GM03348 (cell line): ENCODE results near the gene CCDC159.
A peak's percentile ranks its signal among the peaks of the same experiment; 100 is the strongest.
"Not testable (repeated sequence)": the region's sequence is repeated elsewhere in the genome, so short reads cannot be mapped to it uniquely, and the experiment has no call there.

Source experiments
- DNase-seq: peaks from one replicate; pipeline ENCODE4 v3.0.0; 2012; ENCODE audit warnings: low spot score

The CCDC159 gene

DNA sequence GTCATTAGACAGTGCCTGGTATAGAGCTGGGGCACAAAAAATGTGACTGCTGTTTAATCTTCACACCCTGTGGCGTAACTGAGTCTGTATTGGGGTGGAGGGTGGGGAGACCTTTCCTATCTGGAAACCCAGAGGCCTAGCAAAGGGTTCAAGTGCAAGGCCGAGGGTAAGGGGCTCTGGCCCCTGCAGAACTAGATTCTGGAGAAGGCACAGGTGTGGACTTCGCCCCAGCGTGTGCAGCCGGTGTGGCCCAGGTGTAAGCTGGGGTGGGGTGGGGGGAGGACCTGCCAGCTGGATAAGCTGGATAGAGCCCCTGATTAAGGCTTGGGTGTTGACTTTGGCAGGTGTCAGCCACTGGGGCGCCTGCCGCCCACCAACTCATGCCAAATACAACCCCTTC is 8.2 kb upstream of the CCDC159 start:
- DNase-seq, result no peak

DNA sequence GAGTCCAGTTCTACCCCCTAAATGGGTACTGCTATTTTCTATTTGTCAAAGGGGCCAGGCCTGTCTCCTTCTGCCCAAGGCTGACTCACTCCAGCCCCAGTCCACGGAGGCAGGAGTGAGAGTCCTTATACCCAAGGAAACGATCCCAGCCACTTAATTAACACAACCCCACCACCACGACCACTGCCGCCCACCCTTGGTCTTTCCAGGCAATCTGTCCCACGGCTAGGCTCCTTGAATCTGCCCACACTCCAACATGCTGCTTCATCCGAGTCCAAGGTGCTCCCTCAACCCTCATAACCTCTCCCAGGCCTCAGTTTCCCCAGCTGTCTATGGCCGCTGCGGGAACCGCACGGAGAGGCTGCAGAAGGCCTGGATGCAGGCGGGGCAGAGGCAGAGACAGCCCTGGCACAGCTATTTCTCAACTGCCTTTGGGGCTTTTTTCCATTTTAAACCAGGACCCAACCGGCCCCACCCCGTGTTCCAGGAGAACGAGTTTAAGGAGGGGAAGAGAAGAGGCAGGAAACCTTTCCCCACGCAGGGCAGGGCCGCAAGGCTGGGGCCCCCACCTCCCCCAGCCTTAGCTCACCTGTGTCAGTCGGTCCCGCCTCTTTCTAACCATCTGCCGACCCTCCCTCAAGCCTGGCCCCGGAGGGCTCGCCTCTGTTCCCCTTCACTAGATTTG is 7.6 kb upstream of the CCDC159 start:
- peak; percentile 32 for DNase-seq

DNA sequence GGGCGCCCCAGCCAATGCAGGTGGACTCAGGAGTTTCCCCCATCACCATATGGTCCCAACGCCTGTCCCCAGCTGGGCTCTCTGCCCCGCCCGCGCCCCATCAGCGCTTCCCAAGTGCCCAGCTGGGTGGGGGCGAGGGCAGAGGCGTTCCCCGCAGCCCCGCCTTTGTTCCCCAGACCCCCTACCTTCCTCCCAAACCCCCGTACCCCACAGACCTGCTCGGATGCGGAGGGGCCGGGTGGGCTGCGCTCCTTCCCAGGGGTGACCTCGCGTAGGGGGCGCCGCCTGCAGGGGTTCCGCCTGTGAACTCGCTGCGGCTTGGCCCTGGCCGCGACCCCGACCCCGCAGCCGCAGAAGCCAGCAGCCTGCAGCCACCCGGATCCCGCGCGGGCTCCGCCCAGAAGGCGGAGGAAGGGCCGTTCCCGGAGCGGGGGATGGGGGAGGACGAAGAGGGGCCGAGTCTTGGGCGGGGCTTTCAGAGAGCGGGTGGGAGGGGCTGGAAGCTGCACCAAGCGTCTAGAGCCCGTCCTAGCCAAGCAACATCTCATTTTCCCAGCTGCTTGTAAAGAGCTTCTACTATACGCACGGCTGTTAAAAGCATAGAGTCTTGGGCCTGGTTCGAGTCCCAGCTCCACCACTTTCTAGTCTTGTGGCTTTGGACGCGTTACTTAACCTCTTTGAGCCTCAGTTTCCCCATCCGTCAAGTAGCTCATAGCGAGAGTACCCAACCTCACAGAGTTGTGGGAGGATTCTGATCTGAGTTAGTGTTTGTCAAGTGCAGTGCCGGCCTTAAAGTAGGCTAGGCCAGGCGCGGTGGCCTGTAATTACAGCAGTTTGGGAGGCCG is 6.8 kb upstream of the CCDC159 start, which contains the start of gene RAB3D:
Gene RAB3D, minus strand, starts transcription at position 404 of the 845 bp plus-strand sequence. CDS start 2,258 bp downstream, outside the sequence.
- peak; percentile 98 for DNase-seq

DNA sequence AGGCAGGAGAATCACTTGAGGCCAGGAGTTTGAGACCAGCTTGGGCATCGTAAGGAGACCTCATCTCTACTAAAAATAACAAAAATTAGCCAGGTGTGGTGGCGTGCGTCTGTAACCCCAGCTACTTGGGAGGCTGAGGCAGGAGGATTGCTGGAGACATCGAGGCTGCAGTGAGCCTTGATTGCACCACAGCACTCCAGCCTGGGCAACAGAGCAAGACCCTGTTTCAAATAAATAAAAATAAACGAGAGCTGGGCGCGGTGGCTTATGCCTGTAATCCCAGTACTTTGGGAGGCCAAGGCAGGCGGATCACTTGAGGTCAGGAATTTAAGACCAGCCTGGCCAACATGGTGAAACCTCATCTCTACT is 6.2 kb upstream of the CCDC159 start:
- DNase-seq, result not testable (repeated sequence)

DNA sequence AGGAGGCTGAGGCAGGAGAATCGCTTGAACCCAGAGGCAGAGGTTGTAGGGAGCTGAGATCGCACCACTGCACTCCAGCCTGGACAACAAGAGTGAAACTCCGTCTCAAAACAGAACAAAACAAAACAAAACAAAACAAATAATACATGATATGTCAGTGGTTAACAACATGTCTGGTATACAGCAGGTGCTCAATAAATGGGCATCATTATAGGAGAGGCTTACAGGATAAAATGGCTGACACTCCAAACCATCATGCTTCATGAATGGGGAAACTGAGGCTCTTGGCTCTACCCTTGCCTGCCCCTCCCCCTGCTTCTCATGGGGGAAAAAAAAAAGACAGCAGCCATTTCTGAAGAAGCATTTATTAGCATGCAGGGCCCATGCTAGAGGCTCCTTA is 3.9 kb upstream of the CCDC159 start:
- DNase-seq, result no peak

DNA sequence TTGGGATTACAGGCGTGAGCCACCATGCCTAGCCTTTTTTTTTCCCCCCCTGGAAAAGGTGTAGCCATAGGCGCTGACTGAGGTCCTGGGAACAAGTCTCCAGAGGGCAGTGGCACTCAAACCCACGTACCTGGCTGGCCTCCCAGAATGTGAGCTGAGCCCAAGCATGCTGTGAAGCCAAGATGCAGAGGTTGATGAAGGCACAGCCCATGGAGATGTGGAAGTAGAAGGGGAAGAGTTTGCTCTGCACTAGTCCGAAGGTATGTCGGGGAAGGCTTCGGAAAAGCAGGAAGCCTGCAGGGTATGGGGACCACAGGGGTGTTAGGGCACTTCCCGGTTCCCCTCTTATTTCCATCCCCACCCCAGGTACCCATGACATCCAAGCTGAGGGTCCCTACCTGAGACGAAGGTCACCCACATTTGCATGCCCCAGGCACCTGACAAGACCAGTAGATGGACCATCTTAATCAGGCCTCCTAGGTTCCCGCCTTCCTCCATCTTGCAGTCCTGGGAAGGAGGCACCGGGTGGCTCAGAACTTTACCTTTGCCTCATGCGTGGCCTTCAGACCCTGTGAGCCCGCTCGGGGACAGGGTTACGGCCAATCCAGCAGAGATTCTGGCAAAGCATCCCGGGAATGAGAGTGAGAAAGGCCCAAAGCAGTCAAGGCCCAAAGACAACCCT is 1.1 kb upstream of the CCDC159 start:
- DNase-seq, result no peak

DNA sequence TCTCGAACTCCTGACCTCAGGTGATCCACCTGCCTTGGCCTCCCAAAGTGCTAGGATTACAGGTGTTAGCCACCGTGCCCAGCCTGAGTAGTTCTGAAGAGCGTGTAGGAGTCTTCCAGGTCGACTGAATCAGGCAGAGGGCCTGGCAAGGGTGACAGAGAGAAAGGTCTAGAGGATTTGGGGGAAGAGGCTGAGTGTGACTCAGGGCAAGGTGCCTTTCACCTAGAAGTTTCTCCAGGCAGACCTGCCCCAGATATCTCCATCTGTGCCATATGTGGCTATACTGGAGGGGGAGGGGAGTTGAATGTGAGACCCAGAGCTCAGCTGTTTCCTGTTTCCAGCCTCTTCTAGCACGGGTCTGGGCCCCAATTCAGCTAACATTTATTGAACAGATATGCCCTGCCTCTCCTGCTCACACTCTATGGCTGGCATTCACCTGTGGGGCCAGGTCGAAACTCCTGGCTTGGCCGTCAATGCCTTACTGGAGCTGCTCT is 1.3 kb downstream of the CCDC159 start:
- DNase-seq, result no peak

DNA sequence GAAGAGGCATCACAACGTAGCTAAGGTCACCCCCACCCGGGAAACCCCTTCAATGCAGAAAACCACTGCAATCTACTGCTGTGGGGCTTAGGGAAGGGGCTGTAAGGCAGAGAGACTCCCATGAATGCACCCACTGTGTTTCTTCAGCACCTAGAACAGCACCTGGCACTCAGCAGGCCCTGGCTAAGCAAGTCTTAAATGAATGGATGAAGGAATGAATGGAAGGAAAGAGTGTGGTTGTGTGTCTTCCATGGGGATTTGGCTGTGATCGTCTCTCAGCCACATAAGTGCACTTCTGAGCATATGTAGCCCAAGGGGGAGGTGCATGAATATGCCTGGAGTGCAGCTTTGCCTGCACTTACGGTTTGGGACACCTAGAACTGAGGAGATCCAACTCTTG is 2.9 kb downstream of the CCDC159 start:
- DNase-seq, result no peak

DNA sequence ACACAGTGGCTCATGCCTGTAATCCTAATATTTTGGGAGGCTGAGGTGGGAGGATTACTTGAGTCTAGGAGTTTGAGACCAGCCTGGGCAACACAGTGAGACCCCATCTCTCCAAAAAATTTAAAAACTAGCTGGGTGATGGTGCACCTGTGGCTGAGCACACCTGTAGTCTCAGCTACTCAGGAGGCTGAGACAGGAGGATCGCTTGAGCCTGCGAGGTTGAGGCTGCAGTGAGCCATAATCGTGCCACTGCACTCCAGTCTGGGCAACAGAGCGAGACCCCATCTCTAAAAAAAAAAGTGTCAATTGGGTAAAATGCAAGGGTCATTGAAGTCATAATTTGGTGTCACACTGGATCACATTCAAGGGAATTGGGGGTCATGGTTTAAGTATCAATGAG is 7.8 kb downstream of the CCDC159 start:
- not testable (repeated sequence) for DNase-seq

DNA sequence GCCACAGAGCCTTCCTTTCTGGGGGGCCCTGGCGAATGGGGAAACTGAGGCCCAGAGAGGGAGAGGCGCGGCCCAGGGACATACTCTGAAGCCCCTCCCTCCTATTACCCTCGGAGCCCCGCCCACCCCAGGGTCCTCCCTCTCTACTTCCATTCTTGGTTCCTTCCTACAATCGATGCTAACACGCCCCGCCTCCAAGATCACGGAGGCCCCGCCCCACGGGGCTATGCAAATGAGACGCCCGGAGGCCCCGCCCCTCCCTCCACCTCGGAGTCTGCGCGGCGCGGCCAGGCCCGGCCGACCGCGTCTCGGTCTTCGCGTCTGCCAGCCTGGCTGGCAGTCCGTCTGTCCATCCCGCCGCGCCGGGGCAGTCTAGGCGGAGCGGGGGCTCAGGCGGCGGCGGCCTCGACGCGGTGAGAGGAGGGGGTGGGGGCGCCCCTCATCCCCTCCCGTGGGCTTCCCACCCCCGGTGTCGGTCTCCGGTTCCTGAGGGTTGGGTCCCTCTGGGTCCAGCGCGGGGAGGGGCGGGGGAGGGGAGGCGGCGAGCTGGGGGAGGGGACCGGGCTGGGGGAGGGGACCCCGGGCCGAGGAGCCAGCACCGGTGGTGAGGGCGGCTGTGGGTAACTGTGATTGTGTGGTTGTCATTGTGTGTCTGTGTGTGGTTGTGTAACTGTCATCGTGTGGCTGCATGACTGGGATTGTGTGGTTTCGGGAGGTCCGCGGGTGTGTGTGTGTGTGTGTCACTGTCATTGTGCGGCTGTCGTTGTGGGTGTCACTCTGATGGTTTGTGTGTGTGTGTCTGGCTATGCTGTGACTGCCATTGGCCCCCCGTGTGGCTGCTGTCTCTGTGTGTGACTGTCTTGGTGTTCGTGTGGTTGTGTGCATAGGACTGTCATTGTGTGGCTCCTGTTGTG is 9.1 kb downstream of the CCDC159 start, which contains the start of gene PLPPR2:
Gene PLPPR2, plus strand, starts transcription at position 273 of the 914 bp plus-strand sequence. CDS start 2,242 bp downstream, outside the sequence.
- peak; percentile 97 for DNase-seq

DNA sequence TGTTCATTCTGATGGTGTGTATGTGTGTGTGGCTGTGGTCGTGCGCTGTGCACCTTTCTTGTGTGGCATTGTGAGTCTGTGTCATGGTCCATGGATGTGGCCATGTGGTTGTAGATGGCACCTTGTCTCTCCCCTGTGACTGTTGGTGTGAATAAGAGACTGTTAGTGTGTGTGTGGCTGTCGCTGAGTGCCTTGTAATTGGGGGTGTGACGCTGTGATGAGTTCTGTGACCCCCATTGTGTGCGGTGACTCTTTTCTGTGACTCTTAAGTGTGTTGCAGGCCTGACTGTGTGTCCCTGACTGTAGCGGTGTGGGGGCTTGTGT is 9.7 kb downstream of the CCDC159 start:
- no peak for DNase-seq

DNA sequence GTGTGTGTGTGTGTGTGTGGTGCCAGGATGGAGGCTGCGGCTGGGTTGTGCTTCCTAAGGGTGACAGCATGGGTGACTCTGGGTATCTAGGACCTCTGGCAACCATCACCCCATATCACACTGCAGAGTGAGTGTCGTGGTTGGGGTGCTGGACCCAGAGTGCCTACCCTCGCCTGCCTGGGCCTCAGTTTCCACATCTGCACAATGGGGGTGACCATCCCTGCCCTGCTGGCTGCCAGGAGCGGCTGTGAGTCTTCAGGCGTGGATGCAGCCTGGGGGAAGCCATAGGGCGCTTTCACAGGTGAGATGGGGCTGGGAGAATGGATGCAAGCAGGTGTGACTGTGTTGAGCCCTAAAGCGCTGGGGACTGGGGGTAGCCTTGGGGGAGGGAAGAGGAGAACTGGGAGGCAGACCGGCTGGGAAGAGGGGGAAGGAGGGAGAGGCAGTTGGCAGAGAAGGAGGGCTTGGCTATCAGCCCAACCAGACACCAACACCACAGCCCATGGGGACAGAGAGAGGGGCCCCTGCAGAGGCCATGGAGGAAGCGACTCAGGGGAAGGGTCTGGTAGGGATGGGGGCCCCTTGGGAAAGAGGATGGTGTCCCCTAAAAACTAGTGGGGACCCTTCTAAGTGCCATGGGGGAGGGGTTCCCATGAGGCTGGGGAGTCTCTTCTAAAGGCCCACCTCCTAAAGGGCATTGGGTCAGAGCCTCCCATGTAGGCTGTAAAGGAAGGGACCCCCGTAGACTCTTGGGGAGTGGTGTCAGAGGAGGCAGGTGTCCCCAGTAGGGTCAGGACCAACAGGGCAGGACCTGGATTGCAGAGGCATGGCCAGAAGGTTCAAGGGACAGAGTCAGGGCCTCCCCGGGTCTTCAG is 10.6 kb downstream of the CCDC159 start:
- no peak for DNase-seq

DNA sequence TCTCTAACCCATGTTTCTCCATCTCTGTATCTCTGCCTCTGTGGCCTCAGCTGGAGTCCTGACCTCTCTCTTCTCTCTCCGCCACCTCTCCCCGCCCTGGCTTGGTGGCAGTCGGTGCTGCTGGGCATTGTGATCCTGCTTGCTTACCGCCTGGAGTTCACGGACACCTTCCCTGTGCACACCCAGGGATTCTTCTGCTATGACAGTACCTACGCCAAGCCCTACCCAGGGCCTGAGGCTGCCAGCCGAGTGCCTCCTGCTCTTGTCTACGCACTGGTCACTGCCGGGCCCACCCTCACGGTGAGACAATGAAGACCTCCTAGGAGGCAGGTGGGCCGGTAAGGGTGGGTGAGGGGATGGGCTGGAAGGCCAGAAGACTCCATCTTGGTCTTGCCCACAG is 13.1 kb downstream of the CCDC159 start:
- no peak for DNase-seq

DNA sequence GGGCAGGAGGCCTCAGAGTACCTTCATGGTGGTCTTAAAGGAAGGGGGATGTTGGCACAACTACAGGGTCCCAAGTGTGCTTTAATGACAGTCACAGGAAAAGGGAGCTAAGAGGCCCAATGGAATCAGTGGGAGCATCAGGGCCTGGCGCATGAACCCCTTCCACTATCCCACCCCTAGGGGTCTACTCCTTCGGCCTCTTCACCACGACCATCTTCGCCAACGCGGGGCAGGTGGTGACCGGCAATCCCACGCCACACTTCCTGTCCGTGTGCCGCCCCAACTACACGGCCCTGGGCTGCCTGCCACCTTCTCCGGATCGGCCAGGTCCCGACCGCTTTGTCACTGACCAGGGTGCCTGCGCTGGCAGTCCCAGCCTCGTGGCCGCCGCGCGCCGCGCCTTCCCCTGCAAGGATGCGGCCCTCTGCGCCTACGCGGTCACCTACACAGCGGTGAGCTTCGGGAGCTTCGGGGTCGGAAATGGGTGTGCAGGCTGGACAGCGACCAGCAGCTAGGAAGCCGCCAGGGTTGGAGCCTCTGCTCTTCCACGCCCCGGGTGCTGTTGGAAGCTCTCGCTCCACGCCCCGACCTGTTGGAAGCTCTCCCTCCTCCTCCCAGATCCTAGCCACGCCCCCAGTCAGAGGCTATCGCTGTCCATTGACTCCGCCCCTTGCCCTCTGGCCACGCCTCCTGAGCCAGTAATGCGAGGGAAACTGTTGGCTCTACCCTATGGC is 14.9 kb downstream of the CCDC159 start:
- DNase-seq, result no peak

DNA sequence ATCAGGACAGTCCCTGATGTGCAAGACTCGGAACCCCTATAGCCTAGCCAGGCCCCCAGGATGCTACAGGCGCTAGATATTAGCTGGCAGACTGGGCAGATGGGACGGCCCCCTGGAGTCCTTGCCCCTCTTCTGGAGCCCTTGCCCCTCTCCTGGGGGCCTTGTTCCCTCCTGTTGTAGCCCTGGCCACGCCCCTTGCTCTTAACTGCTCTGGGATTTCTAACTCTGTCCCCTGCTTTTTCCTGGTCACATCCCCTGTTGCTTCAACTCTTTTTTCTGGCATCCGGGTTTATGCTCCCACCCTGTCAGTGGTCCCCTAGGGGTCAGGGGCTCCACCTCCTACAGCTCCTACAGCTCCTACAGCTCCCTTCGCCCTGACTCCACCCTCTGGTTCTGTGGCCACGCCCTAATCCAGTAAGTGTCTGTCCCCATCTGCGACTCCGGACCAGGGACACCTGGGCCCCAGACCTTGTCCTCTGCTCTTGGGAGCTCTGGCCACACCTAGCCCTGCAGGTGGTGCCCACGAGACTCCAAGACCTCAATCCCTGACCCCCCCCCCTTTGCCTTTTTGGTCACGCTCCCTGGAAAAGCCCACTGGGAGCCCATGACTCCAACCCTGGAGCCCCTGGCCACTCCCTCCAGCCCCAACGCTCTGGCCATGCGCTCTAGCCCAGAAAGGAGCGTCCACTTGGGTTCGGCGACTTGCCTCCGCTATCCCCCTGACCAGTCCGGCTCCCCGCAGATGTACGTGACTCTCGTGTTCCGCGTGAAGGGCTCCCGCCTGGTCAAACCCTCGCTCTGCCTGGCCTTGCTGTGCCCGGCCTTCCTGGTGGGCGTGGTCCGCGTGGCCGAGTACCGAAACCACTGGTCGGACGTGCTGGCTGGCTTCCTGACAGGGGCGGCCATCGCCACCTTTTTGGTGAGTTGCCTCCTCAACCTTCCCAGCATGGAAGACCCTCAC is 15.7 kb downstream of the CCDC159 start:
- no peak for DNase-seq

DNA sequence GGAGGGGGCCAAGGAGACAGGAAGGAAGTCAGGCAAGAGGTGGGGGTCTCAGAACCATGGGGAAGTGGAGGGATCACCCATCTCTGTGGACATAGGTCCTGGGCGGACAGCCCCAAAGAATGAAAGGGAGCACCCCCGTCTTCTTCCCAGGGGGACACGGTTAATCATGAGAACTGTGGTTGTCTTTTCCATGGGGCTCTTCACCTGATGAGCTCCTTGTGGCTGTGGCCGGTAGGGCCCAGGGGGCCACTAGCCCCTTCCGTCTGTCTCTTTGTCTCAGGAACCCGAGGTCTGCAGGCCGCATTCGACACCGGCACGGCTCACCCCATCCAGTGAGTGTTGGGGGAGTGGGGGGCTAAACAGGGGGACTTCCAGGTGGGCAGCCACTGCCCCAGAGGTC is 17.6 kb downstream of the CCDC159 start:
- DNase-seq, result no peak

DNA sequence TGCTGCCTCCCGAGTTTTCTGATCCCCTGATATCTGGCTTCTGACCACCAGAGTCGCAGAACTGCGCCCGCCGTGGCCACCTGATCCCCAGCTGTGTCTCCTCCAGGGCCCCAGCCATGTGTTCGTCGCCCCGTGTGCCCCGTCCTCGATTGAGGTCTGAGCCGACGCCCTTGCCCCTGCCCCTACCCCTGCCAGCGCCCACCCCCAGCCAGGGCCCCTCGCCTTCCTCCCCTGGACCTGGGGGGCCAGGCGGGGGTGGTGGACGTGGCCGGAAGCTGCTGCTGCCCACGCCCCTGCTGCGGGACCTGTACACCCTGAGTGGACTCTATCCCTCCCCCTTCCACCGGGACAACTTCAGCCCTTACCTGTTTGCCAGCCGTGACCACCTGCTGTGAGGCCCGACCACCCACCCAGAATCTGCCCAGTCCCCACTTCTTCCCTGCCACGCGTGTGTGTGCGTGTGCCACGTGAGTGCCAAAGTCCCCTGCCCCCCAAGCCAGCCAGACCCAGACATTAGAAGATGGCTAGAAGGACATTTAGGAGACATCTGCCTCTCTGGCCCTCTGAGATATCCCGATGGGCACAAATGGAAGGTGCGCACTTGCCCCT is 18.1 kb downstream of the CCDC159 start:
- no peak for DNase-seq

DNA sequence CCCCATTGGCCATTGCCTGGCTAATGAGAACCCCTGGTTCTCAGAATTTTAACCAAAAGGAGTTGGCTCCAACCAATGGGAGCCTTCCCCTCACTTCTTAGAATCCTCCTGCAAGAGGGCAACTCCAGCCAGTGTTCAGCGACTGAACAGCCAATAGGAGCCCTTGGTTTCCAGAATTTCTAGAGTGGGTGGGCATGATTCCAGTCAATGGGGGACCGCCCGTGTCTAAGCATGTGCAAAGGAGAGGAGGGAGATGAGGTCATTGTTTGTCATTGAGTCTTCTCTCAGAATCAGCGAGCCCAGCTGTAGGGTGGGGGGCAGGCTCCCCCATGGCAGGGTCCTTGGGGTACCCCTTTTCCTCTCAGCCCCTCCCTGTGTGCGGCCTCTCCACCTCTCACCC is 18.6 kb downstream of the CCDC159 start:
- no peak for DNase-seq
